HG02678 (cell line): Measurements from ENCODE around the gene KRT13.

Experiments used
- ATAC-seq: cut with Tn5 transposase; IDR thresholded peaks from one replicate; pipeline ENCODE4 v1.9.1; 2021; ENCODE audit warnings: mild to moderate bottlenecking, moderate library complexity; ENCODE audit not compliant: unreplicated experiment

KRT13 gene

GRCh38 chr17:41520821-41521521 lies 15.6 kb upstream of the KRT13 start:
- no peak for ATAC-seq

- no peak for ATAC-seq
These were observed 14.3 kb upstream of the KRT13 start for GRCh38 chr17:41519501-41520224.

- no peak for ATAC-seq
These were observed 13.5 kb upstream of the KRT13 start, which contains the start of gene KRT15 for GRCh38 chr17:41518789-41519449. Gene KRT15, minus strand, starts transcription at chr17:41518890. Its CDS starts 63 bp downstream, at chr17:41518827.

- ATAC-seq, result no peak
These were observed 12.6 kb upstream of the KRT13 start for GRCh38 chr17:41518031-41518430.

GRCh38 chr17:41516830-41517283 lies 11.4 kb upstream of the KRT13 start:
- no peak for ATAC-seq

- no peak for ATAC-seq
These were observed 10.9 kb upstream of the KRT13 start for GRCh38 chr17:41516147-41516829.

- ATAC-seq, result no peak
These were observed 7.7 kb upstream of the KRT13 start for GRCh38 chr17:41513168-41513547.

- ATAC-seq, result no peak
These were observed 7.2 kb upstream of the KRT13 start for GRCh38 chr17:41512546-41513167.

- ATAC-seq, result no peak
These were observed 6.3 kb upstream of the KRT13 start for GRCh38 chr17:41511716-41512115.

GRCh38 chr17:41511116-41511515 lies 5.7 kb upstream of the KRT13 start:
- no peak for ATAC-seq

GRCh38 chr17:41510251-41511065 lies 5.0 kb upstream of the KRT13 start:
- ATAC-seq, result no peak

- no peak for ATAC-seq
These were observed 2.0 kb upstream of the KRT13 start for GRCh38 chr17:41507315-41507880.

- ATAC-seq, result no peak
These were observed 676 bp upstream of the KRT13 start for GRCh38 chr17:41505809-41506767.

- ATAC-seq, result no peak
These were observed 1.0 kb downstream of the KRT13 start for GRCh38 chr17:41504246-41504977.

GRCh38 chr17:41503202-41503601 lies 2.2 kb downstream of the KRT13 start:
- no peak for ATAC-seq

GRCh38 chr17:41500131-41500911 lies 5.1 kb downstream of the KRT13 start:
- no peak for ATAC-seq

GRCh38 chr17:41499714-41500113 lies 5.7 kb downstream of the KRT13 start:
- no peak for ATAC-seq
